Sigmoid colon (tissue), 7 donors: ENCODE measurements around the gene SMU1. TPM values are rescaled to one million over a fixed set of nuclear protein-coding genes. Genes with fewer than 3 reads are reported as not detected.

Source experiments
- DNase-seq: peaks from one replicate; pipeline ENCODE4 v3.0.0-alpha.2; 2019
- H3K27ac ChIP-seq, 4 donors: fragments of 200-600 bp; sonication (generic); one replicate each; pipeline ENCODE4 v1.5.1; 2016 to 2019; ENCODE audit warnings: mild to moderate bottlenecking in 1 of 4
- H3K27me3 ChIP-seq, 3 donors: fragments of 200-600 bp; sonication (generic); one replicate each; pipeline ENCODE4 v1.5.1; 2019; ENCODE audit warnings: mild to moderate bottlenecking in 1 of 3
- H3K36me3 ChIP-seq, 4 donors: fragments of 200-600 bp; sonication (generic); one replicate each; pipeline ENCODE4 v1.5.1; 2016 to 2019
- H3K4me1 ChIP-seq, 4 donors: fragments of 200-600 bp; sonication (generic); one replicate each; pipeline ENCODE4 v1.5.1; 2017 to 2019
- H3K4me3 ChIP-seq, 4 donors: fragments of 200-600 bp; sonication (generic); one replicate each; pipeline ENCODE4 v1.5.1; 2017 to 2019; ENCODE audit warnings: mild to moderate bottlenecking in 2 of 4, moderate library complexity in 1 of 4
- H3K9me3 ChIP-seq, 4 donors: fragments of 200-600 bp in 3 of 4; sonication (generic) in 3 of 4; one replicate each; pipeline versions ENCODE4 v1.5.1 to v1.6.1; 2013 to 2019
- CTCF ChIP-seq, 4 experiments: fragments of 450-650 bp in 3 of 4; fragments of 200-600 bp in 1 of 4; IDR thresholded peaks; one replicate each; pipeline ENCODE4 v1.5.1; 2016 to 2019; ENCODE audit warnings: antibody characterized with exemption in 4 of 4, mild to moderate bottlenecking in 3 of 4, moderate library complexity in 2 of 4
- EP300 ChIP-seq, 4 donors: sonication (generic); formaldehyde crosslinking; IDR thresholded peaks; one replicate each; pipeline ENCODE4 v1.6.1; 2017; ENCODE audit warnings: antibody characterized with exemption in 4 of 4
- POLR2A ChIP-seq, 2 donors: fragments of 450-650 bp; IDR thresholded peaks; one replicate each; pipeline ENCODE4 v1.6.1; 2016; ENCODE audit warnings: antibody characterized with exemption in 2 of 2, mild to moderate bottlenecking in 2 of 2, moderate library complexity in 2 of 2
- POLR2AphosphoS5 ChIP-seq, 4 donors: sonication (generic); formaldehyde crosslinking; IDR thresholded peaks; one replicate each; pipeline ENCODE4 v1.6.1; 2017; ENCODE audit warnings: antibody characterized with exemption in 4 of 4
- WGBS, 2 donors: extraction: QIAGEN DNeasy Blood & Tissue Kit; methylation state at CpG; one replicate each; pipeline ENCODE4 v1.1.7; 2013; 5-methylcytosine and 5-hydroxymethylcytosine counted together
- intact Hi-C: fragments of 100-400 bp; cut with DNase I; formaldehyde crosslinking; loops from one replicate; pipeline ENCODE4 v1.15.1; 2023
- polyA plus RNA-seq, 3 donors: library from polyadenylated mRNA; stranded (reverse); fragments of 200-250 nt; gene quantifications; one replicate each; pipeline ENCODE4 v1.2.3, GENCODE V29; 2013
- total RNA-seq, 4 donors: library from RNA; depleted of rRNA; stranded (reverse); fragments of >200 nt; gene quantifications; one replicate each; pipeline ENCODE4 v1.1.0, GENCODE V29; 2016
- donor health status: healthy with polysubstance abuse.
- donor health status: Bipolar disorder and iron deficiency.
- donor health status: healthy.

The SMU1 gene
- total and polyA plus RNA-seq, 7 donors: 8.4 to 22.3 (median 15.0) TPM

GRCh38 chr9:33014665-33015014 lies 61.8 kb downstream of the SMU1 start:
- 85 to 97% methylated on average over 1 of the region's 1 CpG for WGBS, 2 donors
- Histone ChIP-seq H3K27me3 (no peaks in the 10 kb centered on the region), H3K36me3 (peaks cover 0 to 2% (median 0%) of the 10 kb centered on the region in 4 donors), H3K4me1 (no peaks in the 10 kb centered on the region), H3K9me3 (no peaks in the 10 kb centered on the region), H3K27ac (no peak overlapping the region), H3K4me3 (no peak overlapping the region)
- intact Hi-C loops: no loop called here
- DNase-seq: no peak
- TF ChIP-seq POLR2AphosphoS5 (IDR thresholded peaks at IDR 0.05) (no peak), CTCF (IDR thresholded peaks at IDR 0.05) (no peak), POLR2A (IDR thresholded peaks at IDR 0.05) (no peak), EP300 (IDR thresholded peaks at IDR 0.05) (no peak)

- Histone ChIP-seq H3K27ac (no peak overlapping the region), H3K4me1 (no peaks in the 10 kb centered on the region), H3K27me3 (no peaks in the 10 kb centered on the region), H3K36me3 (no peaks in the 10 kb centered on the region), H3K4me3 (no peak overlapping the region), H3K9me3 (no peaks in the 10 kb centered on the region)
- TF ChIP-seq CTCF (IDR thresholded peaks at IDR 0.05) (no peak), POLR2AphosphoS5 (IDR thresholded peaks at IDR 0.05) (no peak), POLR2A (IDR thresholded peaks at IDR 0.05) (no peak), EP300 (IDR thresholded peaks at IDR 0.05) (no peak)
- DNase-seq: no peak
- WGBS, 2 donors: 92 to 95% methylated on average over 2 of the region's 2 CpGs
- intact Hi-C loops: no loop called here
These were observed 62.4 kb downstream of the SMU1 start for GRCh38 chr9:33013962-33014664.

- WGBS, 2 donors: 83 to 88% methylated on average over 3 of the region's 3 CpGs
- H3K27me3 ChIP-seq: no peaks in the 10 kb centered on the region
- no peak for TF ChIP-seq POLR2AphosphoS5 (IDR thresholded peaks at IDR 0.05)
- no peak for TF ChIP-seq CTCF (IDR thresholded peaks at IDR 0.05)
- no peak for TF ChIP-seq EP300 (IDR thresholded peaks at IDR 0.05)
- TF ChIP-seq POLR2A (IDR thresholded peaks at IDR 0.05): no peak
- intact Hi-C loops: no loop called here
- H3K36me3 ChIP-seq: no peaks in the 10 kb centered on the region
- no peak overlapping the region for H3K4me3 ChIP-seq
- no peak overlapping the region for H3K27ac ChIP-seq
- H3K4me1 ChIP-seq: no peaks in the 10 kb centered on the region
- no peak for DNase-seq
- H3K9me3 ChIP-seq: no peaks in the 10 kb centered on the region
These were observed 64.0 kb downstream of the SMU1 start for GRCh38 chr9:33012328-33013069.

GRCh38 chr9:33011831-33012230 lies 64.6 kb downstream of the SMU1 start:
- Histone ChIP-seq H3K4me3 (no peak overlapping the region), H3K4me1 (no peaks in the 10 kb centered on the region), H3K27ac (no peak overlapping the region), H3K36me3 (no peaks in the 10 kb centered on the region), H3K27me3 (no peaks in the 10 kb centered on the region), H3K9me3 (no peaks in the 10 kb centered on the region)
- intact Hi-C loops: no loop called here
- WGBS, 2 donors: 80 to 86% methylated on average over 3 of the region's 3 CpGs
- no peak for DNase-seq
- TF ChIP-seq POLR2A (IDR thresholded peaks at IDR 0.05): no peak
- TF ChIP-seq POLR2AphosphoS5 (IDR thresholded peaks at IDR 0.05): no peak
- TF ChIP-seq CTCF (IDR thresholded peaks at IDR 0.05): no peak
- no peak for TF ChIP-seq EP300 (IDR thresholded peaks at IDR 0.05)
